Measurements from ENCODE around the gene ORM2. TPM values are rescaled to one million over a fixed set of nuclear protein-coding genes. Genes with fewer than 3 reads are reported as not detected.
"Not testable (repeated sequence)": the region's sequence is repeated elsewhere in the genome, so short reads cannot be mapped to it uniquely, and the experiment has no call there.

ORM2 gene
- not detected in 2 replicates for total RNA-seq

DNA sequence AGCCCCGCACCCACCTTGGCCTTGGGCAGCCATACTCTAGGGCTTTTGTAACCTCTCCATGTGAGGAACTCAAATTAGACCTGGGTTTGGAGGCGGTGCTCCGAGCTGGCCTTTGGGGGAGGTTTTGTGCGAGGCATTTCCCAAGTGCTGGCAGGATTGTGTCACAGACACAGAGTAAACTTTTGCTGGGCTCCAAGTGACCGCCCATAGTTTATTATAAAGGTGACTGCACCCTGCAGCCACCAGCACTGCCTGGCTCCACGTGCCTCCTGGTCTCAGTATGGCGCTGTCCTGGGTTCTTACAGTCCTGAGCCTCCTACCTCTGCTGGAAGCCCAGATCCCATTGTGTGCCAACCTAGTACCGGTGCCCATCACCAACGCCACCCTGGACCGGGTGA is at the start of gene ORM2:
TSS of gene ORM2 (plus strand) at position 245 of the 398 bp plus-strand sequence. CDS start at position 281, 36 bp downstream.
- DNase-seq (ENCODE audit: low read depth); H3K4me3 ChIP-seq (ENCODE audit: low read depth, low read length): not testable (repeated sequence)

DNA sequence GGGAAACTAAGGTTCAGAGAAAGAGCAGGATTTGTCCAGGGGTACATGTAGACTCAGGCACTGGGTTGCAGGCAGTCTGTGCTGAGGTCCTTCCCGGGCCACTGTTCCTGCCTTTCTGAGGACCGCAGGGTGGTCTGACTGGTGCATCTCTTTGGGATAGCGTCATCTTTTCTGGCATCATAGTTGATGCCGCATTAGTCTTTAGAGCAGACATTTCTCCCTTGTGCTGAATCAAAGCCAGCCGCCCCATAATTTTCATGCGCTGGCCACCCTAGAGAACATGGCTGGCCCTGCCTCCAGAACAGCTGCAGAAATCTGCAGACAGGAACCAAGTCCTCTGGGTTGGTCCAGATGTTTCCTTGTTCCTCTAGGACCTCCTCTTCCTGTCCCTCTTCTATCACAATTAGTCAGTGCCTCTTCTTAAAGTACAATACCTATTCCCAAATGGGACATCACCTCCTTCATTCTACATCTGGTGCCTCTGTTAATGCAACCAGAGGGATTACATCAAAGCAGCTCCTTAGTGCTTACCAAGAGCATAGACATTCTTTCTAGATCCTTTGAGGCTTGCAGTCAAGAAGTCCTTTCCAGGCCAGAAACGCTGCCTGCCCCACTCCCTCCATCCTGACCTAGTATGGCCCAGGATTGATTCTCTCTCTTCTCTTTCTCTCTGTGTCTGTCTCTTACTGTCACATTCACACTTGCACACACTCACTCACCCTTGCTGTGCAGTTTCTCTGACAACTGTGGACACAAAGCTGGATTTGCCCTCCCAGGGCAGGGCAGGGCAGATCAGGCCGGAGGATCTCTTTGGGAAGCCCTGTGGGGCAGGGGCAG is 48.8 kb upstream of the ORM2 start:
- TF ChIP-seq CTCF (conservative IDR thresholded peaks at IDR 0.05; ENCODE audit: low read depth, low read length), result no peak
- no peak overlapping the region for H3K4me3 ChIP-seq (ENCODE audit: low read depth, low read length)
- DNase-seq (ENCODE audit: low read depth), result no peak

DNA sequence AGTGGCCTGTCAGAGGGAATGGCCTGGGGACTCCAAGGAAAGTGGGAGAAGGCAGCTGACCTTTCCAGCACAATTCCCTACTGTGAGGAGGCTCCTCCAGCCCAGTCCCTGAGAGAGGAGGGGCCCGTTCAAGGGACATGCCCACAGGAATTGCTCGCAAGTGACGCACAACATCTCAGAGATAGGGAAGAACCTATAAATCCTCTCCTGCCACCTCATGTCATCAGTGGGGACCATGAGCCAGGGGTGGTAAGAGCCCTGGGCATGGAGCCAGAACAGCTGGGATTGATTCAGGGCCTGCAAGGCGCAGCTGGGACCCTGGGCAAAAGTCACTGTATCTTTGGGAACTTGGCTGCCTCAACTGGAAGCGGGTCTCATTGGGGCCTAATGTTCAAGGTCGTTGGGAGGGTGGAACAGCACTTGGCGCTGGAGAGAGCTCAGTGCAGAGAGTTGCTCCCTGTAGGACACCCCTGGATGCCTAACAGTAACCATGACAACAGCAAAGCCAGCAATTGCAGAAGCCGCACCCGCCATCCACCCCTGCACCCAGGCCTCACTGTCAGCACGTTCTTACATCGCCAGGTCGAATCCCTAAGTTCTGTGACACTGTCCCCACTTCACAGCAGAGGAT is 48.1 kb upstream of the ORM2 start:
- H3K4me3 ChIP-seq (ENCODE audit: low read depth, low read length), result no peak overlapping the region
- no peak for TF ChIP-seq CTCF (conservative IDR thresholded peaks at IDR 0.05; ENCODE audit: low read depth, low read length)
- no peak for DNase-seq (ENCODE audit: low read depth)

DNA sequence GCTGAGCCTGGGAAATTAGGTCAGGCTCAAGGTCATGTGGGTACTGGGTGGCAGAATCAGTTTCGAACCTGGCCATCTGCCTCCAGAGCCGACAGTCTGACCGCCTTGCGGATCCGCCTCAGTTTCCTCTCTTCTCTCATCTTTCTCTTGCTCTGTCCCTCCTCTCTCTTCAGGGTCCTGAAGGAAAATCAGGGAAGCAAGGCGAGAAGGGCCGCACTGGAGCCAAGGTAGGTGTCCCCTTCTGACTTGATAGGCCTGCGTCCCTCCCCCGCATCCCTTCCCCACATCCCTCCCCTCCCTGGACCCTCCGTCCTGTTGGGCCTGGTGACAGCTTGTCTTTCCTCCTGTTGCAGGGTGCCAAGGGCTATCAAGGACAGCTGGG is 47.6 kb upstream of the ORM2 start:
- no peak overlapping the region for H3K4me3 ChIP-seq (ENCODE audit: low read depth, low read length)
- DNase-seq (ENCODE audit: low read depth), result no peak
- no peak for TF ChIP-seq CTCF (conservative IDR thresholded peaks at IDR 0.05; ENCODE audit: low read depth, low read length)

DNA sequence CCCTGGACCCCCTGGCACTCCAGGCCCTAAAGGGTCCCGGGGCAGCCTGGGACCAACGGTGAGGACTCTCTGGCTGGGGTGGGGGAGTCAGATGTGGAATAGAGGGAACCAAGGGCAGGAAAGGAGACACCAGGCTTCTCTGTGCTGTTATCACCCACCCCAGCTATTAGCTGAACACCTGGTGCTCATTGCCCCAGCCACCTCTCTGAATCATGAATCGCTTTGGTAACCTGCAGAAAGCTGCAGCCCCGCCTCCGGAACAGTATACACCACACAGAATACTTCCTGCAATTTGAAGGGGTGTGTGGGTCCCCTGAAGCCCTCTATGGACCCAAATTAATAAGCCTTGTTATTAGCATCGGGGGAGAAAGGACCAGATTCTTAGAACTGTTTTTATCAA is 47.2 kb upstream of the ORM2 start:
- DNase-seq (ENCODE audit: low read depth), result no peak
- no peak for TF ChIP-seq CTCF (conservative IDR thresholded peaks at IDR 0.05; ENCODE audit: low read depth, low read length)
- no peak overlapping the region for H3K4me3 ChIP-seq (ENCODE audit: low read depth, low read length)

GRCh38 chr9:114282926-114283325 is 46.7 kb upstream of the ORM2 start:
- no peak overlapping the region for H3K4me3 ChIP-seq (ENCODE audit: low read depth, low read length)
- no peak for TF ChIP-seq CTCF (conservative IDR thresholded peaks at IDR 0.05; ENCODE audit: low read depth, low read length)
- DNase-seq (ENCODE audit: low read depth), result no peak

DNA sequence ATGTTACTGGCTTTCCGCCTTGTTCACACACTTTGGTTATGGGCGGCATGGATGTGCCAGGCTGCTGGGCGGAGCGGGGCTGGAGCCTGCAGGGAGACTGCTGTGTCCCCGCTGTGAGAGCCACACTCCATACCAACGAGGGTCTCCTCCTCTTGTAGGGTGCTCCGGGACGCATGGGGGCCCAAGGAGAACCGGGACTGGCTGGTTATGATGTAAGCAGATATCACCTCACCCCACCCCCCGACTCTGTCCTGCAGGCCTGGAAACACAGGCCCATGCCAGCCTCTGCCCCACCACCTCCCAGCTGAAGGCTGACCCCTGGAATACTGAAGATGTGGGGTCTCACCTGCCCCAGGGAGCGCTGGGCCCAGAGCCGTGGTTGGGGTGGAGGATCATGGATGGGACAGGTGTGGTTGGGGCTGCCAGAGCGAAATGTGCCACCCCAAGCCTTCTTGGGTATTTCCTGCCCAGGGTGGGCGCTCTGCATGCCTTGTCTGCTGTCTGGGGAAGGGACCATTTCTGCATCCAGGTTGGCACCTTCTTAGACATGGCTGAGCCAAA is 46.0 kb upstream of the ORM2 start:
- DNase-seq (ENCODE audit: low read depth), result no peak
- no peak for TF ChIP-seq CTCF (conservative IDR thresholded peaks at IDR 0.05; ENCODE audit: low read depth, low read length)
- H3K4me3 ChIP-seq (ENCODE audit: low read depth, low read length), result no peak overlapping the region
